ENCODE data around the gene P3H2.
"Not testable (repeated sequence)": the region's sequence is repeated elsewhere in the genome, so short reads cannot be mapped to it uniquely, and the experiment has no call there.

P3H2 gene

GRCh38 chr3:190089711-190090110, 31.0 kb downstream of the P3H2 start:
- FAIRE-seq = peak; percentile 98
- peak; percentile 96 for DNase-seq (ENCODE audit: low spot score)

- FAIRE-seq = peak; percentile 37
- peak; percentile 63 for DNase-seq (ENCODE audit: low spot score)
Measured at GRCh38 chr3:190088890-190089289, 31.8 kb downstream of the P3H2 start.

GRCh38 chr3:190086191-190086590, 34.5 kb downstream of the P3H2 start:
- no peak for FAIRE-seq
- no peak for DNase-seq (ENCODE audit: low spot score)

- DNase-seq (ENCODE audit: low spot score) (no peak), FAIRE-seq (no peak)
Measured at GRCh38 chr3:190084983-190085382, 35.7 kb downstream of the P3H2 start.

GRCh38 chr3:190083635-190084034, 37.1 kb downstream of the P3H2 start:
- DNase-seq (ENCODE audit: low spot score) (no peak), FAIRE-seq (no peak)

GRCh38 chr3:190081389-190081788, 39.3 kb downstream of the P3H2 start:
- FAIRE-seq (no peak), DNase-seq (ENCODE audit: low spot score) (no peak)

- not testable (repeated sequence) for FAIRE-seq; DNase-seq (ENCODE audit: low spot score)
Measured at GRCh38 chr3:190079173-190079572, 41.5 kb downstream of the P3H2 start.

- DNase-seq (ENCODE audit: low spot score) (no peak), FAIRE-seq (peak; percentile 26)
Measured at GRCh38 chr3:190077395-190078045, 43.2 kb downstream of the P3H2 start.

GRCh38 chr3:190076601-190077394, 43.9 kb downstream of the P3H2 start:
- peak; percentile 98 for FAIRE-seq
- peak; percentile 100 for DNase-seq (ENCODE audit: low spot score)

GRCh38 chr3:190076136-190076535, 44.6 kb downstream of the P3H2 start:
- no peak for FAIRE-seq

GRCh38 chr3:190074817-190075216, 45.9 kb downstream of the P3H2 start:
- FAIRE-seq (no peak), DNase-seq (ENCODE audit: low spot score) (no peak)

More at GRCh38 chr3:190076136-190076535, 44.6 kb downstream of the P3H2 start:
- DNase-seq (ENCODE audit: low spot score) = no peak

GRCh38 chr3:190073264-190074008, 47.3 kb downstream of the P3H2 start:
- peak; percentile 98 for DNase-seq (ENCODE audit: low spot score)
- peak; percentile 98 for FAIRE-seq

- DNase-seq (ENCODE audit: low spot score) = no peak
- FAIRE-seq = no peak
Measured at GRCh38 chr3:190072856-190073255, 47.8 kb downstream of the P3H2 start.

GRCh38 chr3:190071921-190072320, 48.8 kb downstream of the P3H2 start:
- FAIRE-seq = not testable (repeated sequence)

GRCh38 chr3:190070622-190071347, 49.9 kb downstream of the P3H2 start:
- FAIRE-seq (peak; percentile 96), DNase-seq (ENCODE audit: low spot score) (peak; percentile 82)

More at GRCh38 chr3:190071921-190072320, 48.8 kb downstream of the P3H2 start:
- DNase-seq (ENCODE audit: low spot score) = peak; percentile 61

- FAIRE-seq (peak; percentile 71), DNase-seq (ENCODE audit: low spot score) (no peak)
Measured at GRCh38 chr3:190065204-190065603, 55.5 kb downstream of the P3H2 start.

GRCh38 chr3:190064659-190065058, 56.0 kb downstream of the P3H2 start:
- FAIRE-seq (no peak), DNase-seq (ENCODE audit: low spot score) (no peak)

- DNase-seq (ENCODE audit: low spot score) (peak; percentile 95), FAIRE-seq (peak; percentile 99)
Measured at GRCh38 chr3:190064112-190064511, 56.6 kb downstream of the P3H2 start.

- FAIRE-seq (no peak), DNase-seq (ENCODE audit: low spot score) (no peak)
Measured at GRCh38 chr3:190063490-190063889, 57.2 kb downstream of the P3H2 start.

GRCh38 chr3:190060192-190060775, 60.4 kb downstream of the P3H2 start:
- DNase-seq (ENCODE audit: low spot score) = no peak
- no peak for FAIRE-seq

GRCh38 chr3:190059242-190059590, 61.5 kb downstream of the P3H2 start:
- DNase-seq (ENCODE audit: low spot score) = no peak
- no peak for FAIRE-seq
